Effector memory CD4-positive, alpha-beta T cell (primary cell): ENCODE measurements around the gene RNF44.
"Not testable (repeated sequence)": the region's sequence is repeated elsewhere in the genome, so short reads cannot be mapped to it uniquely, and the experiment has no call there.

ENCODE experiments used
- DNase-seq, 3 donors: peaks; one replicate each; pipeline ENCODE4 v3.0.0-alpha.2; 2020
- H3K27ac ChIP-seq: 2 replicates; pipeline ENCODE4 v1.7.0; 2013; ENCODE audit warnings: mild to moderate bottlenecking, low read length, moderate library complexity; ENCODE audit not compliant: insufficient read depth, poor library complexity, severe bottlenecking
- H3K27me3 ChIP-seq: replicated peaks from 2 replicates; pipeline ENCODE4 v1.7.0; 2013; ENCODE audit warnings: mild to moderate bottlenecking, low read length; ENCODE audit not compliant: insufficient read depth, control insufficient read depth, poor library complexity, severe bottlenecking
- H3K36me3 ChIP-seq: 2 replicates; pipeline ENCODE4 v1.7.0; 2013; ENCODE audit warnings: mild to moderate bottlenecking, low read length, moderate library complexity; ENCODE audit not compliant: control insufficient read depth, insufficient read depth
- H3K4me1 ChIP-seq: 2 replicates; pipeline ENCODE4 v1.7.0; 2013; ENCODE audit warnings: low read length, mild to moderate bottlenecking; ENCODE audit not compliant: control insufficient read depth, insufficient read depth, poor library complexity, severe bottlenecking
- H3K4me3 ChIP-seq: 2 replicates; pipeline ENCODE4 v1.7.0; 2013; ENCODE audit warnings: low read length, low read depth, mild to moderate bottlenecking; ENCODE audit not compliant: insufficient read depth, poor library complexity, severe bottlenecking
- H3K9me3 ChIP-seq: 2 replicates; pipeline ENCODE4 v1.7.0; 2013; ENCODE audit warnings: mild to moderate bottlenecking, low read length, moderate library complexity; ENCODE audit not compliant: control insufficient read depth

RNF44 gene

GRCh38 chr5:176503496-176503895 lies 33.7 kb downstream of the RNF44 start:
- Histone ChIP-seq H3K36me3 (peaks cover 71% of the 10 kb centered on the region), H3K4me3 (no peak overlapping the region), H3K9me3 (no peaks in the 10 kb centered on the region), H3K27me3 (no peaks in the 10 kb centered on the region), H3K27ac (no peak overlapping the region), H3K4me1 (no peaks in the 10 kb centered on the region)
- no peak for DNase-seq

- Histone ChIP-seq H3K36me3 (peaks cover 71% of the 10 kb centered on the region), H3K9me3 (no peaks in the 10 kb centered on the region), H3K4me1 (no peaks in the 10 kb centered on the region), H3K27ac (no peak overlapping the region), H3K27me3 (no peaks in the 10 kb centered on the region), H3K4me3 (no peak overlapping the region)
- DNase-seq = no peak
Measured at GRCh38 chr5:176501333-176501732, 35.9 kb downstream of the RNF44 start.

- no peaks in the 10 kb centered on the region for H3K4me1 ChIP-seq
- no peaks in the 10 kb centered on the region for H3K27me3 ChIP-seq
- peaks cover 71% of the 10 kb centered on the region for H3K36me3 ChIP-seq
- H3K9me3 ChIP-seq = no peaks in the 10 kb centered on the region
- no peak overlapping the region for H3K27ac ChIP-seq
- DNase-seq = no peak
- no peak overlapping the region for H3K4me3 ChIP-seq
Measured at GRCh38 chr5:176500511-176500910, 36.7 kb downstream of the RNF44 start.

GRCh38 chr5:176499273-176499672 lies 37.9 kb downstream of the RNF44 start:
- H3K27ac ChIP-seq = no peak overlapping the region
- DNase-seq = no peak
- H3K9me3 ChIP-seq = no peaks in the 10 kb centered on the region
- H3K4me3 ChIP-seq = no peak overlapping the region
- no peaks in the 10 kb centered on the region for H3K4me1 ChIP-seq
- peaks cover 71% of the 10 kb centered on the region for H3K36me3 ChIP-seq
- no peaks in the 10 kb centered on the region for H3K27me3 ChIP-seq

- Histone ChIP-seq H3K9me3 (no peaks in the 10 kb centered on the region), H3K27ac (no peak overlapping the region), H3K27me3 (no peaks in the 10 kb centered on the region), H3K4me1 (no peaks in the 10 kb centered on the region), H3K36me3 (peaks cover 78% of the 10 kb centered on the region), H3K4me3 (no peak overlapping the region)
- DNase-seq = no peak
Measured at GRCh38 chr5:176497852-176498251, 39.4 kb downstream of the RNF44 start.

- Histone ChIP-seq H3K27me3 (no peaks in the 10 kb centered on the region), H3K9me3 (no peaks in the 10 kb centered on the region), H3K4me3 (no peak overlapping the region), H3K27ac (no peak overlapping the region), H3K36me3 (peaks cover 61% of the 10 kb centered on the region), H3K4me1 (peaks cover 12% of the 10 kb centered on the region)
- DNase-seq = no peak
Measured at GRCh38 chr5:176492431-176492830, 44.8 kb downstream of the RNF44 start.

- DNase-seq = no peak
- H3K4me3 ChIP-seq = no peak overlapping the region
- H3K36me3 ChIP-seq = peaks cover 56% of the 10 kb centered on the region
- H3K4me1 ChIP-seq = peaks cover 12% of the 10 kb centered on the region
- no peak overlapping the region for H3K27ac ChIP-seq
- no peaks in the 10 kb centered on the region for H3K9me3 ChIP-seq
- H3K27me3 ChIP-seq = no peaks in the 10 kb centered on the region
Measured at GRCh38 chr5:176491901-176492300, 45.3 kb downstream of the RNF44 start.

- H3K27me3 ChIP-seq = no peaks in the 10 kb centered on the region
- peaks cover 53% of the 10 kb centered on the region for H3K36me3 ChIP-seq
- H3K27ac ChIP-seq = no peak overlapping the region
Measured at GRCh38 chr5:176491101-176491502, 46.1 kb downstream of the RNF44 start.

GRCh38 chr5:176490301-176490700 lies 46.9 kb downstream of the RNF44 start:
- Histone ChIP-seq H3K27me3 (no peaks in the 10 kb centered on the region), H3K4me3 (no peak overlapping the region), H3K9me3 (no peaks in the 10 kb centered on the region), H3K27ac (no peak overlapping the region), H3K4me1 (peaks cover 12% of the 10 kb centered on the region), H3K36me3 (peaks cover 46% of the 10 kb centered on the region)
- DNase-seq = no peak

More at GRCh38 chr5:176491101-176491502, 46.1 kb downstream of the RNF44 start:
- no peak for DNase-seq
- Histone ChIP-seq H3K4me3 (no peak overlapping the region), H3K9me3 (no peaks in the 10 kb centered on the region), H3K4me1 (peaks cover 12% of the 10 kb centered on the region)

GRCh38 chr5:176489077-176489476 lies 48.1 kb downstream of the RNF44 start:
- Histone ChIP-seq H3K27me3 (no peaks in the 10 kb centered on the region), H3K27ac (no peak overlapping the region), H3K36me3 (peaks cover 36% of the 10 kb centered on the region), H3K9me3 (no peaks in the 10 kb centered on the region), H3K4me1 (peaks cover 12% of the 10 kb centered on the region), H3K4me3 (no peak overlapping the region)
- DNase-seq = no peak

- H3K36me3 ChIP-seq = peaks cover 16% of the 10 kb centered on the region
- not testable (repeated sequence) for H3K27ac ChIP-seq, DNase-seq, H3K27me3 ChIP-seq, H3K9me3 ChIP-seq, H3K4me3 ChIP-seq
- peaks cover 12% of the 10 kb centered on the region for H3K4me1 ChIP-seq
Measured at GRCh38 chr5:176487160-176487559, 50.0 kb downstream of the RNF44 start.
